GM21786 (cell line): ENCODE results near the gene CSTA.

ENCODE experiments used
- ATAC-seq: cut with Tn5 transposase; IDR thresholded peaks from one replicate; pipeline ENCODE4 v1.9.1; 2021; ENCODE audit not compliant: unreplicated experiment

CSTA gene

GRCh38 chr3:122324871-122325323 lies at the start of gene CSTA:
Gene CSTA, plus strand, starts transcription at chr3:122325248. Its CDS starts 45 bp downstream, at chr3:122325293.
- no peak for ATAC-seq

- ATAC-seq = no peak
Measured at GRCh38 chr3:122281891-122282290, 43.2 kb upstream of the CSTA start.

- no peak for ATAC-seq
Measured at GRCh38 chr3:122283796-122284445, 41.1 kb upstream of the CSTA start.

GRCh38 chr3:122284486-122284885 lies 40.6 kb upstream of the CSTA start:
- no peak for ATAC-seq

GRCh38 chr3:122294359-122294758 lies 30.7 kb upstream of the CSTA start:
- ATAC-seq = no peak

- ATAC-seq = no peak
Measured at GRCh38 chr3:122295266-122296062, 29.6 kb upstream of the CSTA start.

- ATAC-seq = peak; percentile 52
Measured at GRCh38 chr3:122298239-122298638, 26.8 kb upstream of the CSTA start.

GRCh38 chr3:122299215-122299614 lies 25.8 kb upstream of the CSTA start:
- ATAC-seq = no peak

- ATAC-seq = no peak
Measured at GRCh38 chr3:122299872-122300460, 25.1 kb upstream of the CSTA start.

GRCh38 chr3:122301063-122301462 lies 24.0 kb upstream of the CSTA start:
- peak; percentile 70 for ATAC-seq

GRCh38 chr3:122305818-122306621 lies 19.0 kb upstream of the CSTA start:
- ATAC-seq = peak; percentile 62

- ATAC-seq = no peak
Measured at GRCh38 chr3:122306622-122306953, 18.5 kb upstream of the CSTA start.

- no peak for ATAC-seq
Measured at GRCh38 chr3:122307094-122307687, 17.9 kb upstream of the CSTA start.

GRCh38 chr3:122307976-122308375 lies 17.1 kb upstream of the CSTA start:
- ATAC-seq = no peak

GRCh38 chr3:122310361-122310760 lies 14.7 kb upstream of the CSTA start:
- no peak for ATAC-seq

- no peak for ATAC-seq
Measured at GRCh38 chr3:122312826-122313225, 12.2 kb upstream of the CSTA start.

GRCh38 chr3:122313281-122313680 lies 11.8 kb upstream of the CSTA start:
- ATAC-seq = no peak

GRCh38 chr3:122314228-122314876 lies 10.7 kb upstream of the CSTA start:
- no peak for ATAC-seq

- no peak for ATAC-seq
Measured at GRCh38 chr3:122315619-122316018, 9.4 kb upstream of the CSTA start.

- no peak for ATAC-seq
Measured at GRCh38 chr3:122316368-122316767, 8.7 kb upstream of the CSTA start.
